CD14-positive monocyte (primary cell): Measurements from ENCODE around the gene SMG6. TPM values are rescaled to one million over a fixed set of nuclear protein-coding genes. Genes with fewer than 3 reads are reported as not detected.

Experiments
- DNase-seq, 3 donors: peaks; one replicate each; pipeline ENCODE4 v3.0.0-alpha.2; 2011 to 2022
- H2AFZ ChIP-seq: 2 replicates; pipeline ENCODE4 v1.6.0; 2012; ENCODE audit warnings: mild to moderate bottlenecking, low read depth, low read length, inconsistent platforms; ENCODE audit not compliant: insufficient read depth, poor library complexity, severe bottlenecking
- H3K27ac ChIP-seq, 2 donors: 1 replicate in 1 of 2; 2 replicates in 1 of 2; pipeline ENCODE4 v1.5.1; 2012 to 2013; ENCODE audit warnings: low read length in 2 of 2, control low read depth in 1 of 2, inconsistent platforms in 1 of 2, low read depth in 1 of 2, mild to moderate bottlenecking in 1 of 2
- H3K27me3 ChIP-seq, 2 donors: one replicate each; pipeline versions ENCODE4 v1.6.0 to v1.6.1; 2011 to 2013; ENCODE audit warnings: low read length in 2 of 2; ENCODE audit not compliant: control insufficient read depth in 2 of 2, insufficient read depth in 2 of 2
- H3K36me3 ChIP-seq, 2 donors: replicated peaks in 1 of 2; 1 replicate in 1 of 2; 2 replicates in 1 of 2; pipeline versions ENCODE4 v1.5.1 to v1.6.1; 2012 to 2013; ENCODE audit warnings: low read length in 2 of 2, control low read depth in 1 of 2, inconsistent platforms in 1 of 2, mild to moderate bottlenecking in 1 of 2; ENCODE audit not compliant: insufficient read depth in 2 of 2, control insufficient read depth in 1 of 2
- H3K4me1 ChIP-seq, 2 donors: 1 replicate in 1 of 2; 2 replicates in 1 of 2; pipeline versions ENCODE4 v1.5.1 to v1.6.1; 2012 to 2013; ENCODE audit warnings: low read length in 2 of 2, control low read depth in 1 of 2, inconsistent platforms in 1 of 2, mild to moderate bottlenecking in 1 of 2, moderate library complexity in 1 of 2; ENCODE audit not compliant: insufficient read depth in 2 of 2, control insufficient read depth in 1 of 2
- H3K4me2 ChIP-seq: replicated peaks from 2 replicates; pipeline ENCODE3; 2012; ENCODE audit warnings: low read length, moderate library complexity, mild to moderate bottlenecking; ENCODE audit not compliant: poor library complexity, severe bottlenecking; ENCODE audit errors: extremely low read depth
- H3K4me3 ChIP-seq, 3 experiments: fragments of 200-600 bp in 1 of 3; sonication (generic) in 1 of 3; replicated peaks in 1 of 3; 1 replicate in 2 of 3; 2 replicates in 1 of 3; pipeline ENCODE4 v1.5.1; 2011 to 2013; ENCODE audit warnings: low read length in 3 of 3, mild to moderate bottlenecking in 3 of 3, control low read depth in 2 of 3, low read depth in 2 of 3, inconsistent platforms in 1 of 3, moderate library complexity in 1 of 3
- H3K79me2 ChIP-seq: 2 replicates; pipeline ENCODE4 v1.6.0; 2012; ENCODE audit warnings: mild to moderate bottlenecking, control low read depth, inconsistent platforms, low read length, moderate library complexity; ENCODE audit not compliant: insufficient read depth
- H3K9ac ChIP-seq: 2 replicates; pipeline ENCODE4 v1.6.0; 2017; ENCODE audit warnings: low read length, mild to moderate bottlenecking; ENCODE audit not compliant: insufficient read depth, poor library complexity, severe bottlenecking
- H3K9me3 ChIP-seq, 2 donors: replicated peaks in 1 of 2; 1 replicate in 1 of 2; 2 replicates in 1 of 2; pipeline versions ENCODE4 v1.5.1 to v1.6.1; 2012 to 2013; ENCODE audit warnings: low read length in 2 of 2, control low read depth in 1 of 2; ENCODE audit not compliant: control insufficient read depth in 1 of 2, insufficient read depth in 1 of 2
- H4K20me1 ChIP-seq: 2 replicates; pipeline ENCODE4 v1.6.0; 2012; ENCODE audit warnings: mild to moderate bottlenecking, low read length, control low read depth, moderate library complexity; ENCODE audit not compliant: insufficient read depth
- H3K27ac Mint-ChIP-seq, 7 donors: one replicate each; pipeline ENCODE4 v1.8.0; 2020; ENCODE audit warnings: mild to moderate bottlenecking in 7 of 7, mixed read lengths in 7 of 7, moderate library complexity in 6 of 7, inconsistent platforms in 2 of 7
- H3K27me3 Mint-ChIP-seq, 3 donors: one replicate each; pipeline ENCODE4 v1.8.0; 2021 to 2022; ENCODE audit warnings: low read depth in 3 of 3, mild to moderate bottlenecking in 3 of 3, mixed read lengths in 3 of 3, moderate library complexity in 3 of 3, inconsistent platforms in 1 of 3
- H3K36me3 Mint-ChIP-seq, 2 donors: one replicate each; pipeline ENCODE4 v1.8.0; 2020; ENCODE audit warnings: mixed read lengths in 2 of 2, inconsistent platforms in 1 of 2, mild to moderate bottlenecking in 1 of 2
- H3K4me1 Mint-ChIP-seq: one replicate; pipeline ENCODE4 v1.8.0; 2020; ENCODE audit warnings: mild to moderate bottlenecking, mixed read lengths
- H3K4me3 Mint-ChIP-seq, 2 donors: one replicate each; pipeline ENCODE4 v1.8.0; 2020; ENCODE audit warnings: mild to moderate bottlenecking in 2 of 2, mixed read lengths in 2 of 2, moderate library complexity in 1 of 2
- H3K9me3 Mint-ChIP-seq, 7 donors: one replicate each; pipeline ENCODE4 v1.8.0; 2020 to 2022; ENCODE audit warnings: mixed read lengths in 7 of 7, mild to moderate bottlenecking in 6 of 7, moderate library complexity in 6 of 7, inconsistent platforms in 2 of 7
- CTCF ChIP-seq: fragments of 200-600 bp; IDR thresholded peaks from one replicate; pipeline ENCODE4 v1.8.0; 2022; ENCODE audit warnings: antibody characterized with exemption, mild to moderate bottlenecking
- WGBS: methylation state at CpG from one replicate; pipeline ENCODE4 v1.1.5; 2013; ENCODE audit warnings: missing lambda C conversion rate; ENCODE audit not compliant: insufficient coverage; 5-methylcytosine and 5-hydroxymethylcytosine counted together
- intact Hi-C, 2 donors: fragments of 100-400 bp; cut with micrococcal nuclease; formaldehyde crosslinking; loops; one replicate each; pipeline versions ENCODE4 v1.15.0 to v1.15.1; 2023
- polyA plus RNA-seq, 3 donors: library from polyadenylated mRNA; depleted of rRNA in 1 of 3; unstranded in 2 of 3; stranded (reverse) in 1 of 3; fragments of 300-500 nt in 2 of 3; fragments of >200 nt in 1 of 3; fragmentation: Illumina TruSeq in 2 of 3; gene quantifications; 1 replicate in 2 of 3; 2 replicates in 1 of 3; pipeline ENCODE4 v1.2.3, GENCODE V29; 2012 to 2021

The SMG6 gene
- polyA plus RNA-seq, 3 donors = 0.67 to 7.1 (median 1.1) TPM

GRCh38 chr17:2027528-2028233 is 275.9 kb downstream of the SMG6 start:
- H3K36me3 Mint-ChIP-seq = peaks cover 5 to 7% of the 10 kb centered on the region in 2 donors
- Histone ChIP-seq H3K36me3 (no peaks in the 10 kb centered on the region), H3K79me2 (no peaks in the 10 kb centered on the region), H3K9me3 (peaks cover 8 to 9% of the 10 kb centered on the region in 2 donors), H3K4me1 (peaks cover 41 to 57% of the 10 kb centered on the region in 2 donors), H3K27ac (no peak overlapping the region), H3K9ac (no peak overlapping the region), H3K27me3 (peaks cover 24 to 63% of the 10 kb centered on the region in 2 donors), H4K20me1 (no peaks in the 10 kb centered on the region), H2AFZ (no peak overlapping the region), H3K4me3 (no peak overlapping the region), H3K4me2 (no peak overlapping the region)
- WGBS = 80% methylated on average over 5 of the region's 11 CpGs
- peaks cover 0 to 25% (median 14%) of the 10 kb centered on the region in 7 donors for H3K9me3 Mint-ChIP-seq
- peaks cover 38% of the 10 kb centered on the region for H3K4me1 Mint-ChIP-seq
- H3K27ac Mint-ChIP-seq = peak overlapping the region in 1 of 7 donors; percentile 44
- no peak for DNase-seq
- H3K27me3 Mint-ChIP-seq = peaks cover 58 to 71% (median 60%) of the 10 kb centered on the region in 3 donors
- peak overlapping the region in 1 of 2 donors; percentile 81 for H3K4me3 Mint-ChIP-seq
- intact Hi-C loops = loop anchor here in 1 of 2 donors (10.0 kb wide), 1 partner anchor 143 kb away; no protein-coding TSS in a partner anchor
- no peak for TF ChIP-seq CTCF

GRCh38 chr17:2025622-2026309 is 277.8 kb downstream of the SMG6 start:
- Histone ChIP-seq H2AFZ (peak overlapping the region; percentile 77), H3K9me3 (peaks cover 8 to 9% of the 10 kb centered on the region in 2 donors), H3K9ac (peak overlapping the region; percentile 15), H3K36me3 (no peaks in the 10 kb centered on the region), H3K4me1 (peaks cover 36 to 52% of the 10 kb centered on the region in 2 donors), H3K27me3 (peaks cover 27 to 78% of the 10 kb centered on the region in 2 donors), H3K79me2 (no peaks in the 10 kb centered on the region), H4K20me1 (no peaks in the 10 kb centered on the region), H3K4me3 (peak overlapping the region; percentile 29 to 75 (median 38)), H3K27ac (no peak overlapping the region), H3K4me2 (peak overlapping the region; percentile 84)
- peak in 2 of 3 donors; percentile 24 to 43 for DNase-seq
- peaks cover 66 to 90% (median 75%) of the 10 kb centered on the region in 3 donors for H3K27me3 Mint-ChIP-seq
- H3K27ac Mint-ChIP-seq = peak overlapping the region in 2 of 7 donors; percentile 48 to 54
- peaks cover 35% of the 10 kb centered on the region for H3K4me1 Mint-ChIP-seq
- WGBS = under 1% methylated on average over 44 of the region's 55 CpGs
- peak; percentile 59 for TF ChIP-seq CTCF
- H3K4me3 Mint-ChIP-seq = peak overlapping the region; percentile 75 to 92
- intact Hi-C loops = loop anchor here in 1 of 2 donors (10.0 kb wide), 1 partner anchor 141 kb away; no protein-coding TSS in a partner anchor
- peaks cover 5 to 7% of the 10 kb centered on the region in 2 donors for H3K36me3 Mint-ChIP-seq
- H3K9me3 Mint-ChIP-seq = peaks cover 0 to 27% (median 14%) of the 10 kb centered on the region in 7 donors
